KMS-11 (cell line): ENCODE data around the gene FBLN1.

Experiments
- H2AFZ ChIP-seq: fragments of 200-600 bp; sonication (generic); 2 replicates; pipeline ENCODE4 v1.6.1; 2016; ENCODE audit warnings: antibody characterized with exemption, mixed run types, low read depth
- H3K27ac ChIP-seq: fragments of 200-600 bp; sonication (generic); 2 replicates; pipeline ENCODE4 v1.6.1; 2016; ENCODE audit warnings: mild to moderate bottlenecking, mixed run types
- H3K27me3 ChIP-seq: fragments of 200-600 bp; sonication (generic); 2 replicates; pipeline ENCODE4 v1.6.1; 2017; ENCODE audit warnings: mild to moderate bottlenecking, low read depth, mixed run types, moderate library complexity; ENCODE audit not compliant: insufficient read depth
- H3K36me3 ChIP-seq: fragments of 200-600 bp; sonication (generic); 2 replicates; pipeline ENCODE4 v1.6.1; 2017; ENCODE audit warnings: mild to moderate bottlenecking, mixed run types; ENCODE audit not compliant: insufficient read depth
- H3K4me1 ChIP-seq: fragments of 200-600 bp; sonication (generic); 2 replicates; pipeline ENCODE4 v1.6.1; 2016; ENCODE audit warnings: mild to moderate bottlenecking, low read depth, mixed run types; ENCODE audit not compliant: poor library complexity, severe bottlenecking
- H3K4me2 ChIP-seq: fragments of 200-600 bp; sonication (generic); 2 replicates; pipeline ENCODE4 v1.7.0; 2016; ENCODE audit warnings: mild to moderate bottlenecking, mixed run types
- H3K4me3 ChIP-seq: fragments of 200-600 bp; sonication (generic); IDR thresholded peaks from 2 replicates; pipeline ENCODE4 v1.6.1; 2017; ENCODE audit warnings: low read depth, low read length, mixed read lengths; ENCODE audit not compliant: insufficient read depth
- H3K79me2 ChIP-seq: fragments of 200-600 bp; sonication (generic); 2 replicates; pipeline ENCODE4 v1.6.1; 2016; ENCODE audit warnings: low read depth, mixed run types; ENCODE audit not compliant: insufficient read depth
- H3K9ac ChIP-seq: fragments of 200-600 bp; sonication (generic); 2 replicates; pipeline ENCODE4 v1.6.1; 2016; ENCODE audit warnings: mild to moderate bottlenecking, mixed run types
- H4K20me1 ChIP-seq: fragments of 200-600 bp; sonication (generic); 2 replicates; pipeline ENCODE4 v1.6.1; 2016; ENCODE audit warnings: mild to moderate bottlenecking, mixed run types; ENCODE audit not compliant: insufficient read depth
- CTCF ChIP-seq: fragments of 200-600 bp; sonication (generic); conservative IDR thresholded peaks from 2 replicates; pipeline ENCODE4 v1.6.1; 2017; ENCODE audit warnings: low read depth, mild to moderate bottlenecking, antibody characterized with exemption, low read length, moderate library complexity, mixed read lengths

Gene FBLN1

DNA sequence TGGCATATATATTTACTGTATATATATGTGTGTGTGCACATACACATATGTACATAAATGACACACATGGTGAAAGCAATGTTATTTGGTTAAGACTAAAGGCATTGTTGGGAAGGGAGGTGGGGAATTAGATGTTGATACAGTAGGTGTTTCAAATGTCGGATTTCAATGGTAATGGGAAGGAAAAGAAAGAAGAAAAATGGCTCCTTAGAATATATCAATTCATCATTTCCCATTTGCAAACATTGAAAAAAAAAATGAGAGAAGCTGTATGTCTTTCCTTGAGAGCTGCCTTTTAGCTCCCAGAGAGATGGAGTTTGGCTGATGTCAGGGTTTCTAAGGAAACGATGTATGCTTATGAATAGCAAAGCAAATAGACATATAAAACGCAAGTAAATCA lies 135.5 kb downstream of the FBLN1 start:
- Histone ChIP-seq H3K27me3 (peaks cover 11% of the 10 kb centered on the region; the same call in 1 of the 2 replicates), H3K4me1 (peaks cover 18% of the 10 kb centered on the region), H3K27ac (no peak overlapping the region), H3K79me2 (no peaks in the 10 kb centered on the region), H4K20me1 (no peaks in the 10 kb centered on the region), H3K4me3 (no peak overlapping the region), H2AFZ (no peak overlapping the region), H3K4me2 (peak overlapping the region; percentile 36; the same call in 1 of the 2 replicates), H3K36me3 (no peaks in the 10 kb centered on the region), H3K9ac (no peak overlapping the region)
- no peak for TF ChIP-seq CTCF

DNA sequence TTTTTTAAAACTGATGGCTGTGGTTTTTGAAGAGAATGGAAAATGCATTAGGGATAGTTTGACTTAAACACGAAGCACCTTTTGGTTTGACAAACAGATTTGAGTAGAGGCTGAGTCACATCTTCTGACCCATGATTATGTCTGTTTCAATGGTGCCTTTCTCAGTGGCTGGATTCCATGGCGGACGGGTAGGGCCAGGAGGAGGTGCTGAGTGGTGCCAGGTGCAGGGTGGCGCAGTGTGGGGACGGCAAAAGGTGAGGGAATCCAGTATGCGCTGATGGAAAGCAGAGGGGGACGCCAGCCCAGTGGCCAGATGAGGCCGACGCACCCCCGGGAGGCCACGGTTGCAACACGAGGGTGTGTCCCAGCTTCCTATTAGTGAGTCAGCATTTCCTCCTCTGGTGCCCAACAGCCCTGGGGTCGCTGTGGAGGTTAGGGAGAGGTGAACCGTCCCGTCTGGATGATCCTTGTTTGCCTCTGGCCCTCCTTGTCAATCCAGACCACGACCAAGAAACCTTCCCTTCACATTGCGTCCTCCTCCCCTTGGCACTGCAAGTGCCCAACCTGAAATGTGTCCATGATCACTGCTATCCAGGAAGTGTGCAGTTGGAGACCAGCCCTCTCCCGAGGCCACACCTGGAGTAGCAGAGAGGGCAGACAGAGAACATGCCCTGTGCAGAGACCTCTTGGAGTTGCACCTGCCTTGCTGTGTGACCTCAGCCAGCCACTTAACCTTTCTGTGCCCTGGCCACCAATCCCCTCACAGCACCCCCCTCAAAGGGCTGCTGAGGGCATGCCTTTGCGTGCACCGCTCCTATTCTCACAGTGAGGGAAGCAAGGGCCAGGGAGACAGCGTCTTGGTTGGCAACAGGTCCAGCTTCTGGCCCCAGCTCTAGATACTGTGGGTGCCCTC lies 136.4 kb downstream of the FBLN1 start:
- Histone ChIP-seq H2AFZ (peak overlapping the region; percentile 47; the same call in 1 of the 2 replicates), H3K27ac (peak overlapping the region; percentile 28; the same call in 1 of the 2 replicates), H3K4me2 (peak overlapping the region; percentile 36; the same call in 1 of the 2 replicates)

DNA sequence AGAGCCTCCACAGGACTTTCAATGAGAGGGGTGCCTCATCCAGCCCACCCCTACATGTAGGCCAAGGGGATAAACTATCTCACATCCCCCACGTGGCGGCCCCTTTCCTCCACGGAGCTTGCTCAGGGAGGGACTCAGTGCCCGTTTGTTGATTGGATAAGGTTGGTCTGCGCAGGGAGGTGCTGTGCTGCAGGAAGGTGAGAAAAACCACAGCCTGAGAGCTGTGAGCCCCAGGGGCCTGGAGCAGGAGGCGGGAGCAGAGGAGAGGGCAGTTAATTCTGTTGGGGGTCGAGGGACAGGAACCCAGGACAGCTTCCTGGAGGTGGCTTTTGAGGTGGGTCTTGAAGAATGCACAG lies 137.0 kb downstream of the FBLN1 start:
- H2AFZ ChIP-seq = no peak overlapping the region
- no peak for TF ChIP-seq CTCF
- H3K36me3 ChIP-seq = no peaks in the 10 kb centered on the region
- H3K4me1 ChIP-seq = peaks cover 18% of the 10 kb centered on the region
- no peak overlapping the region for H3K4me3 ChIP-seq
- peaks cover 10% of the 10 kb centered on the region; the same call in 1 of the 2 replicates for H3K27me3 ChIP-seq
- H4K20me1 ChIP-seq = no peaks in the 10 kb centered on the region
- no peaks in the 10 kb centered on the region for H3K79me2 ChIP-seq
- H3K9ac ChIP-seq = no peak overlapping the region
- no peak overlapping the region; the same call in 1 of the 2 replicates for H3K4me2 ChIP-seq
- no peak overlapping the region for H3K27ac ChIP-seq

More for the DNA sequence above, 136.4 kb downstream of the FBLN1 start:
- H3K36me3 ChIP-seq = no peaks in the 10 kb centered on the region
- H4K20me1 ChIP-seq = no peaks in the 10 kb centered on the region
- no peaks in the 10 kb centered on the region for H3K79me2 ChIP-seq
- no peak overlapping the region; the same call in 1 of the 2 replicates for H3K9ac ChIP-seq
- peaks cover 10% of the 10 kb centered on the region; the same call in 1 of the 2 replicates for H3K27me3 ChIP-seq
- no peak for TF ChIP-seq CTCF
- H3K4me1 ChIP-seq = peaks cover 18% of the 10 kb centered on the region
- H3K4me3 ChIP-seq = no peak overlapping the region

GRCh38 chr22:45640291-45640940 lies 137.7 kb downstream of the FBLN1 start:
- Histone ChIP-seq H3K36me3 (no peaks in the 10 kb centered on the region), H3K27me3 (peaks cover 10% of the 10 kb centered on the region; the same call in 1 of the 2 replicates), H4K20me1 (no peaks in the 10 kb centered on the region), H3K79me2 (no peaks in the 10 kb centered on the region), H3K27ac (no peak overlapping the region), H3K4me2 (no peak overlapping the region), H3K4me1 (peaks cover 18% of the 10 kb centered on the region), H2AFZ (no peak overlapping the region), H3K4me3 (no peak overlapping the region), H3K9ac (no peak overlapping the region)
- TF ChIP-seq CTCF = no peak
